B cell (primary cell): ENCODE measurements around the gene RUSF1. TPM values are rescaled to one million over a fixed set of nuclear protein-coding genes. Genes with fewer than 3 reads are reported as not detected.
"Not testable (repeated sequence)": the region's sequence is repeated elsewhere in the genome, so short reads cannot be mapped to it uniquely, and the experiment has no call there.

Source experiments
- ATAC-seq: fragments of 200-7000 bp; cut with Tn5 transposase; one replicate; pipeline ENCODE4 v1.10.0; 2021; ENCODE audit warnings: low read depth, mild to moderate bottlenecking, moderate number of reproducible peaks, moderate library complexity
- CTCF ChIA-PET: fragments of 350-600 bp; sonication (Branson Sonifier 250); formaldehyde crosslinking; loops from one replicate; lab custom pipeline; 2021; ENCODE audit warnings: antibody characterized with exemption, inconsistent platforms; lab: Charles Lee
- POLR2A ChIA-PET: fragments of 350-600 bp; sonication (Branson Sonifier 250); formaldehyde crosslinking; loops from one replicate; lab custom pipeline; 2021; ENCODE audit warnings: antibody characterized with exemption; lab: Charles Lee
- DNase-seq: peaks from one replicate; pipeline ENCODE4 v3.0.0; 2013
- H2AFZ ChIP-seq: 2 replicates; pipeline ENCODE4 v1.6.1; 2012; ENCODE audit warnings: mild to moderate bottlenecking, low read depth, low read length; ENCODE audit not compliant: insufficient read depth, poor library complexity, severe bottlenecking
- H3K27ac ChIP-seq, 2 donors: 1 replicate in 1 of 2; 2 replicates in 1 of 2; pipeline ENCODE4 v1.5.1; 2012 to 2013; ENCODE audit warnings: low read length in 2 of 2, mild to moderate bottlenecking in 2 of 2, moderate library complexity in 1 of 2
- H3K27me3 ChIP-seq, 4 experiments: fragments of 200-600 bp in 1 of 4; sonication (generic) in 1 of 4; replicated peaks in 1 of 4; 1 replicate in 2 of 4; 2 replicates in 2 of 4; pipeline versions ENCODE4 v1.6.1 to v1.7.0; 2013 to 2016; ENCODE audit warnings: low read length in 3 of 4, mild to moderate bottlenecking in 2 of 4, mixed read lengths in 1 of 4, moderate library complexity in 1 of 4; ENCODE audit not compliant: insufficient read depth in 4 of 4, control insufficient read depth in 3 of 4; ENCODE audit errors: control extremely low read depth in 1 of 4
- H3K36me3 ChIP-seq, 2 experiments: replicated peaks in 1 of 2; 1 replicate in 1 of 2; 2 replicates in 1 of 2; pipeline versions ENCODE4 v1.6.1 to v1.7.1; 2013; ENCODE audit warnings: low read length in 1 of 2; ENCODE audit not compliant: insufficient read depth in 2 of 2, control insufficient read depth in 1 of 2; ENCODE audit errors: control extremely low read depth in 1 of 2, extremely low read depth in 1 of 2
- H3K4me1 ChIP-seq, 2 donors: fragments of 200-600 bp in 1 of 2; sonication (generic) in 1 of 2; 1 replicate in 1 of 2; 2 replicates in 1 of 2; pipeline versions ENCODE4 v1.5.1 to v1.6.1; 2013 to 2017; ENCODE audit warnings: low read length in 2 of 2; ENCODE audit not compliant: control insufficient read depth in 2 of 2, insufficient read depth in 2 of 2
- H3K4me2 ChIP-seq: replicated peaks from 2 replicates; pipeline ENCODE3; 2012; ENCODE audit warnings: mild to moderate bottlenecking, low read depth, low read length; ENCODE audit not compliant: poor library complexity, severe bottlenecking
- H3K4me3 ChIP-seq, 5 experiments: fragments of 200-600 bp in 1 of 5; sonication (generic) in 1 of 5; 1 replicate in 3 of 5; 2 replicates in 2 of 5; pipeline versions ENCODE4 v1.5.1 to v1.7.0; 2011 to 2016; ENCODE audit warnings: low read length in 4 of 5, mild to moderate bottlenecking in 4 of 5, low read depth in 2 of 5, control low read depth in 1 of 5, moderate library complexity in 1 of 5; ENCODE audit not compliant: insufficient read depth in 1 of 5; ENCODE audit errors: control extremely low read depth in 1 of 5, extremely low read depth in 1 of 5
- H3K79me2 ChIP-seq: fragments of 200-600 bp; sonication (generic); one replicate; pipeline ENCODE4 v1.6.0; 2016; ENCODE audit warnings: low read length; ENCODE audit not compliant: control insufficient read depth, insufficient read depth
- H3K9ac ChIP-seq: fragments of 200-600 bp; sonication (generic); 2 replicates; pipeline ENCODE4 v1.6.1; 2017; ENCODE audit warnings: mild to moderate bottlenecking, low read length, moderate library complexity
- H3K9me3 ChIP-seq, 3 donors: one replicate each; pipeline versions ENCODE4 v1.6.1 to v1.7.1; 2013; ENCODE audit warnings: low read length in 2 of 3; ENCODE audit not compliant: control insufficient read depth in 2 of 3, insufficient read depth in 1 of 3; ENCODE audit errors: control extremely low read depth in 1 of 3
- H4K20me1 ChIP-seq: 2 replicates; pipeline ENCODE4 v1.6.0; 2012; ENCODE audit warnings: mild to moderate bottlenecking, low read length; ENCODE audit not compliant: insufficient read depth, control insufficient read depth, poor library complexity, severe bottlenecking
- H3K27ac Mint-ChIP-seq: one replicate; pipeline ENCODE4 v1.8.0; 2021; ENCODE audit warnings: mixed read lengths
- H3K27me3 Mint-ChIP-seq: one replicate; pipeline ENCODE4 v1.8.0; 2021; ENCODE audit warnings: mixed read lengths
- H3K4me1 Mint-ChIP-seq: one replicate; pipeline ENCODE4 v1.8.0; 2021; ENCODE audit warnings: mixed read lengths
- H3K4me3 Mint-ChIP-seq: one replicate; pipeline ENCODE4 v1.8.0; 2021; ENCODE audit warnings: mixed read lengths
- H3K9me3 Mint-ChIP-seq: one replicate; pipeline ENCODE4 v1.8.0; 2022; ENCODE audit warnings: mixed read lengths; ENCODE audit not compliant: insufficient read depth
- CTCF ChIP-seq: fragments of 200-600 bp; IDR thresholded peaks from one replicate; pipeline ENCODE4 v1.8.0; 2022; ENCODE audit warnings: antibody characterized with exemption, mild to moderate bottlenecking
- EZH2 ChIP-seq: IDR thresholded peaks from 2 replicates; pipeline ENCODE4 v1.6.1; 2012; ENCODE audit warnings: borderline replicate concordance, low read depth, mild to moderate bottlenecking, moderate library complexity, low read length; ENCODE audit not compliant: insufficient read depth, poor library complexity, severe bottlenecking
- WGBS: methylation state at CpG from one replicate; pipeline ENCODE4 v1.1.5; 2013; ENCODE audit warnings: missing lambda C conversion rate; ENCODE audit not compliant: insufficient coverage; 5-methylcytosine and 5-hydroxymethylcytosine counted together
- intact Hi-C: fragments of 100-400 bp; cut with micrococcal nuclease; formaldehyde crosslinking; loops from one replicate; pipeline ENCODE4 v1.10.0; 2022
- polyA plus RNA-seq: library from polyadenylated mRNA; depleted of rRNA; stranded (reverse); fragments of >200 nt; gene quantifications from 2 replicates; pipeline ENCODE4 v1.2.3, GENCODE V29; 2012
- total RNA-seq, 2 donors: library from RNA; stranded (reverse); fragments of 120-200 nt in 1 of 2; gene quantifications; 1 replicate in 1 of 2; 2 replicates in 1 of 2; pipeline versions ENCODE4 v1.2.3 to v1.2.4, GENCODE V29; 2013 to 2022

RUSF1 gene
- total and polyA plus RNA-seq, 2 donors (not counting 1 experiment from before 2014, with no cell fraction given) = 103 to 132 TPM

- POLR2A ChIA-PET = no interaction called here
- 95% methylated on average over 3 of the region's 3 CpGs for WGBS
- intact Hi-C loops = no loop called here
Measured at GRCh38 chr16:31525113-31525512, 16.9 kb upstream of the RUSF1 start.

GRCh38 chr16:31523768-31524167, 15.6 kb upstream of the RUSF1 start:
- POLR2A ChIA-PET, intact Hi-C loops: not testable (repeated sequence)
- peaks cover 0 to 12% (median 4%) of the 10 kb centered on the region in 4 experiments for H3K27me3 ChIP-seq

More at GRCh38 chr16:31525113-31525512, 16.9 kb upstream of the RUSF1 start:
- Histone ChIP-seq H3K27ac (no peak overlapping the region), H3K4me1 (peaks cover 16 to 24% of the 10 kb centered on the region in 2 donors), H3K9me3 (no peaks in the 10 kb centered on the region), H4K20me1 (no peaks in the 10 kb centered on the region), H3K4me2 (no peak overlapping the region), H3K9ac (no peak overlapping the region), H3K4me3 (no peak overlapping the region), H3K79me2 (no peaks in the 10 kb centered on the region), H3K27me3 (peaks cover 0 to 21% (median 6%) of the 10 kb centered on the region in 4 experiments), H3K36me3 (no peaks in the 10 kb centered on the region), H2AFZ (no peak overlapping the region)
- no peak overlapping the region for H3K27ac Mint-ChIP-seq
- no peaks in the 10 kb centered on the region for H3K9me3 Mint-ChIP-seq
- no peak for TF ChIP-seq EZH2
- no peak for TF ChIP-seq CTCF
- no peak for DNase-seq
- CTCF ChIA-PET = no interaction called here
- peaks cover 26% of the 10 kb centered on the region for H3K27me3 Mint-ChIP-seq
- no peak for ATAC-seq
- no peak overlapping the region for H3K4me3 Mint-ChIP-seq
- H3K4me1 Mint-ChIP-seq = peaks cover 18% of the 10 kb centered on the region

More at GRCh38 chr16:31523768-31524167, 15.6 kb upstream of the RUSF1 start:
- H3K27ac ChIP-seq, ATAC-seq, H3K27ac Mint-ChIP-seq, H4K20me1 ChIP-seq, H3K9ac ChIP-seq, H3K9me3 Mint-ChIP-seq, H3K79me2 ChIP-seq, H3K4me2 ChIP-seq, CTCF ChIA-PET, H2AFZ ChIP-seq, H3K4me3 Mint-ChIP-seq, H3K4me3 ChIP-seq, H3K4me1 Mint-ChIP-seq, H3K9me3 ChIP-seq, DNase-seq, H3K36me3 ChIP-seq: not testable (repeated sequence)
- H3K27me3 Mint-ChIP-seq = peaks cover 16% of the 10 kb centered on the region
- H3K4me1 ChIP-seq = peaks cover 12 to 13% of the 10 kb centered on the region in 2 donors
- no CpG with 5 or more reads among the region's 6 CpGs for WGBS
